ENCODE results near the gene CCDC177. TPM values are rescaled to one million over a fixed set of nuclear protein-coding genes. Genes with fewer than 3 reads are reported as not detected.

CCDC177 gene
- total RNA-seq, 5 donors from 2014 or later (not counting 1 experiment from before 2014, with no cell fraction given): not detected

DNA sequence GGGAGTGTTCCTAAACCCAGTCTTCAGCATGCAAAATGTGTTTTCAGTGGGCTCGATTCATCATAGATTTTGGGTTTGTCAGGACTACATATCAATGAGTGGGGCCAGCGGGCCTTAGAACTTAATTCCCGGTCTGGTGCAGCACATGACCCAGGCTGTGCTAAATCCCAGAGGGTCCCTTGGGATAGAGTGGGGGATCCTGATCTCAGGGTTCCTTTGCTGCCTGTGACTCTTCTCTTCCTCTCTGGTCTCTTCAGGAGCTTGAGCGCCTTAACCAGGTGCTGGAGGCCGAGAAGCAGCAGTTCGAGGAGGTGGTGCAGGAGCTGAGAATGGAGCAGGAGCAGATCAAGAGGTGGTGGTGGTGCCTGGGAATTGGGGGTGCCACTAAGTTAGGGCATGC, 52.6 kb downstream of the CCDC177 start:
- no peak overlapping the region for H3K27ac Mint-ChIP-seq
- 75% methylated on average over 3 of the region's 6 CpGs for WGBS (ENCODE audit: insufficient coverage)
- POLR2A ChIA-PET: no interaction called here
- Histone ChIP-seq H3K27ac (ENCODE audit: low read length) (no peak overlapping the region), H3K4me3 (ENCODE audit: control insufficient read depth in 1 of 2, extremely low read depth in 1 of 2, low read length in 1 of 2) (no peak overlapping the region), H3K4me1 (ENCODE audit: control insufficient read depth in 1 of 2, extremely low read depth in 1 of 2, insufficient read depth in 2 of 2, low read length in 2 of 2) (no peaks in the 10 kb centered on the region), H3K27me3 (replicated peaks in 1 of 2; ENCODE audit: control insufficient read depth in 2 of 2, extremely low read depth in 1 of 2, insufficient read depth in 2 of 2, low read length in 1 of 2) (peaks cover 0 to 19% of the 10 kb centered on the region in 2 experiments), H3K36me3 (ENCODE audit: control insufficient read depth in 2 of 2, extremely low read depth in 1 of 2, insufficient read depth in 1 of 2, low read length in 1 of 2) (no peaks in the 10 kb centered on the region), H3K9me3 (no peaks in the 10 kb centered on the region)
- no peaks in the 10 kb centered on the region for H3K9me3 Mint-ChIP-seq
- no peak for DNase-seq
- ATAC-seq (replicated peaks in 1 of 4): no peak
- no peaks in the 10 kb centered on the region for H3K4me1 Mint-ChIP-seq
- no peaks in the 10 kb centered on the region for H3K36me3 Mint-ChIP-seq
- no peak overlapping the region for H3K4me3 Mint-ChIP-seq
- H3K27me3 Mint-ChIP-seq: peaks cover 18% of the 10 kb centered on the region in 2 donors
- CTCF ChIA-PET: no interaction called here

Other genes with a start within 250 kb of the CCDC177 start
- gene ERH, start 176.6 kb downstream of the CCDC177 start, total RNA-seq: 100 to 1,000 TPM; 108 to 119 (median 115) TPM
- 10 to 100 TPM; 23.4 to 38.0 (median 33.0) TPM for gene SLC39A9, start 176.2 kb downstream of the CCDC177 start, total RNA-seq
- gene PLEKHD1, start 90.1 kb downstream of the CCDC177 start, total RNA-seq: under 1 TPM; 0.28 to 0.61 (median 0.44) TPM
- 10 to 100 TPM; 53.5 to 75.5 (median 60.4) TPM for gene SUSD6, start 36.7 kb upstream of the CCDC177 start, total RNA-seq
- gene SRSF5, start 192.3 kb upstream of the CCDC177 start, total RNA-seq: 1,000 to 10,000 TPM in 2 of 5 donors, 100 to 1,000 TPM in 3; 788 to 1,543 (median 848) TPM
- under 1 TPM in 1 of 5 donors, not detected in 4; 0.13 TPM for gene SLC10A1, start 222.4 kb upstream of the CCDC177 start, total RNA-seq